HUES64 (cell line): Measurements from ENCODE around the gene CSNK1D.

Experiments
- H3K27ac ChIP-seq: 2 replicates; pipeline ENCODE4 v1.7.0; 2013; ENCODE audit warnings: low read depth, low read length, inconsistent platforms
- H3K27me3 ChIP-seq: 2 replicates; pipeline ENCODE4 v1.6.1; 2013; ENCODE audit warnings: mild to moderate bottlenecking, low read length; ENCODE audit not compliant: insufficient read depth
- H3K36me3 ChIP-seq: 2 replicates; pipeline ENCODE4 v1.6.1; 2013; ENCODE audit warnings: mild to moderate bottlenecking, low read length; ENCODE audit not compliant: insufficient read depth
- H3K4me1 ChIP-seq: 2 replicates; pipeline ENCODE4 v1.6.1; 2013; ENCODE audit warnings: mild to moderate bottlenecking, low read length, moderate library complexity; ENCODE audit not compliant: insufficient read depth
- H3K4me3 ChIP-seq: 2 replicates; pipeline ENCODE4 v1.5.1; 2013; ENCODE audit warnings: mild to moderate bottlenecking, low read length, moderate library complexity
- H3K9ac ChIP-seq: 2 replicates; pipeline ENCODE4 v1.6.1; 2013; ENCODE audit warnings: mild to moderate bottlenecking, low read depth, low read length
- H3K9me3 ChIP-seq: 2 replicates; pipeline ENCODE4 v1.6.1; 2013; ENCODE audit warnings: low read depth, low read length; ENCODE audit not compliant: insufficient read depth
- WGBS: fragments of 150-250, 120-280 bp; methylation state at CpG from one replicate; pipeline ENCODE4 v1.1.7; 2013; ENCODE audit warnings: missing lambda C conversion rate; 5-methylcytosine and 5-hydroxymethylcytosine counted together

Gene CSNK1D

DNA sequence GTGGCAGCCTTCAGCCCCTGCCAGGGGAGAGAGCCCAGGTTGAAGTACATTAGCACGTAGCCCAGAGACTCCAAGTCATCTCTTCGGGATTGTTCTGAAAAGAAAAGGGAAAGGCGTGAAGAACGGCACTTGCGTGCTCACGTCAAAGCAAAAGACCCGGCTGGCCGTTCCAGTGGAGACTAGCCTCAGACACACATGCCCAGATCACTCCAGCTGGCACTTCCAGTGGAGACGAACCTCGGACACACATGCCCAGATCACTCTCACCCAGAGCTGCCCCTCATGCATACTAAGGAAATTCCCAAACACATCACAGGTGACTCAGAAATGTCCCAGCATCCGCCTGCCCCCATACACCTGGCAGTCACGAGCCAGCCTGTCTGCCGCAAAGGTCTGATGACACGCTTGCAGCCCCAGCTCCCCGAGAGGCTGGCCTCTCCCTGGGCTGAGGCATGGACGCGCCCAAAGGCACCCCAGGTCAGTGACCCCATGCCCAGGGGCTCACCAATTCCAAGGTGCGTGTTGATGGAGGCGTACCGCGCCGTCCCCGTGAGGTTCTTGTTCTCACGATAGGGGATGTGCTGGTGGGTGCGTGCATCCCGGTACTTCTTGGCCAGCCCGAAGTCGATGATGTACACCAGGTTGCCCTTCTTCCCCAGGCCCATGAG, 20.9 kb downstream of the CSNK1D start:
- Histone ChIP-seq H3K4me3 (no peak overlapping the region), H3K9me3 (no peaks in the 10 kb centered on the region), H3K27me3 (no peaks in the 10 kb centered on the region), H3K4me1 (no peaks in the 10 kb centered on the region), H3K36me3 (peaks cover 86% of the 10 kb centered on the region), H3K27ac (no peak overlapping the region), H3K9ac (no peak overlapping the region)
- 96% methylated on average over 28 of the region's 28 CpGs for WGBS

DNA sequence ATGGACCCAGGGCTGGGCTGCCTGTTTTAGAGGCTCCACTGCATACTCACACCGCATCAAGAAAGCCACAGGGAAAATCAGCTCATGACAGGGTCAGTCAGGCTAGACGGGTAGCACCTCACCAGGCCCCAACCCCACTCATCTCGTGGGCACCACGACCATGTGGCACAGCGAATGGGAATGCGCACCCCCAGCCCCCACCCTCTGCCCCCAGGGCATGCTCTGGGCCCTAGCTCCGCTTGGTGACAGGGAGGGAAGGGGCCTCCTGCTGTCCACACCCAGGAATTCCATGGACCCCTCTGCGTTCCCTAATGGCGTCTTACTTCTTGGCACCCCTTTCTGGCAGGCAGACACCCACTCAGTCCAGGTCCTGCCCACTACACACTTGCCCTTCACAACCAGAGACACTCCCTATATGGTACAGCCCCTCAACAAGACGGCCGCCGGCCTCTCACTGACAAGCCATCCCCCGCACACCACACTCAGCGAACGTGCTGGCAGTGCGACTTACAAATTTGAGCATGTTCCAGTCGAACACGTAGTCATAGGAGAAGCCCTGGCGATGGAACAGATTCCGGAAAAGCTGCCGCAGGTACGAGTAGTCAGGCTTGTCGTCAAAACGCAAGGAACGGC, 22.5 kb downstream of the CSNK1D start:
- H3K36me3 ChIP-seq, result peaks cover 86% of the 10 kb centered on the region
- no peak overlapping the region for H3K27ac ChIP-seq
- 97% methylated on average over 25 of the region's 25 CpGs for WGBS
- H3K9me3 ChIP-seq, result no peaks in the 10 kb centered on the region
- H3K9ac ChIP-seq, result no peak overlapping the region
- no peaks in the 10 kb centered on the region for H3K27me3 ChIP-seq
- no peaks in the 10 kb centered on the region for H3K4me1 ChIP-seq
- H3K4me3 ChIP-seq, result no peak overlapping the region

DNA sequence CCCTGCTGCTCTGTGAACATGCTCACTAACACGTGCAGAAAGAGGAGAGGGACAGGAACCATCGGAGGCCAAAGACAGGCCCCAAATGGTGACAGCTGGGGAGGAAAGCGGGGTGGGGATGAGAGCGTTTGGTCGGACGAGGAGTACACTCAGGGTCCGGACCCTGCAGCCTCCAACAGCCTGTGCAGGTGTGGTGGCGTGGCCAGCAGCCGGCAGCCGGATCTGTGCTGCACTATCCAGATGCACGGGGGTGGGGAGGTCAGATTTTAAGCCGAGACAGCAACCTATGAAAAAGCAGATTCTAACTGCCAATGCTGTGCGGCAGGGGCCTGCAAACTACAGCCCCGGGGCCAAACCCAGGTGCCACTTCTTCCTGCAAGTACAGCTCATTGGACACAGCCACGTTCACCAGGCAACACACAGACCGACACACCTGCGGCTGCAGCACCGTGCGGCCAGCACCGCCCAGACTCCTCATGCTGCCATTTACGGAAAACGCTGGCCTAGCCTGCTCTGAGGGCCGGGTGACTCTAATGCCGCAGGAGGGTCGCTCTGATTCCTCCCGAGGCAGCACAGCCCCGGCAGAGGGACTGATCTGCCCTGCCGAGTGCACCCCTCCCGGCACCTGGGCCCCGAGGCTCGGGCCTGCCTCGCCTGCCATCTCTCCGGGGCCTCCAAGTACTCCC, 23.5 kb downstream of the CSNK1D start:
- 96% methylated on average over 33 of the region's 33 CpGs for WGBS
- no peaks in the 10 kb centered on the region for H3K9me3 ChIP-seq
- H3K27me3 ChIP-seq, result no peaks in the 10 kb centered on the region
- peaks cover 86% of the 10 kb centered on the region for H3K36me3 ChIP-seq
- no peaks in the 10 kb centered on the region for H3K4me1 ChIP-seq
- H3K9ac ChIP-seq, result no peak overlapping the region
- H3K27ac ChIP-seq, result no peak overlapping the region
- no peak overlapping the region for H3K4me3 ChIP-seq

DNA sequence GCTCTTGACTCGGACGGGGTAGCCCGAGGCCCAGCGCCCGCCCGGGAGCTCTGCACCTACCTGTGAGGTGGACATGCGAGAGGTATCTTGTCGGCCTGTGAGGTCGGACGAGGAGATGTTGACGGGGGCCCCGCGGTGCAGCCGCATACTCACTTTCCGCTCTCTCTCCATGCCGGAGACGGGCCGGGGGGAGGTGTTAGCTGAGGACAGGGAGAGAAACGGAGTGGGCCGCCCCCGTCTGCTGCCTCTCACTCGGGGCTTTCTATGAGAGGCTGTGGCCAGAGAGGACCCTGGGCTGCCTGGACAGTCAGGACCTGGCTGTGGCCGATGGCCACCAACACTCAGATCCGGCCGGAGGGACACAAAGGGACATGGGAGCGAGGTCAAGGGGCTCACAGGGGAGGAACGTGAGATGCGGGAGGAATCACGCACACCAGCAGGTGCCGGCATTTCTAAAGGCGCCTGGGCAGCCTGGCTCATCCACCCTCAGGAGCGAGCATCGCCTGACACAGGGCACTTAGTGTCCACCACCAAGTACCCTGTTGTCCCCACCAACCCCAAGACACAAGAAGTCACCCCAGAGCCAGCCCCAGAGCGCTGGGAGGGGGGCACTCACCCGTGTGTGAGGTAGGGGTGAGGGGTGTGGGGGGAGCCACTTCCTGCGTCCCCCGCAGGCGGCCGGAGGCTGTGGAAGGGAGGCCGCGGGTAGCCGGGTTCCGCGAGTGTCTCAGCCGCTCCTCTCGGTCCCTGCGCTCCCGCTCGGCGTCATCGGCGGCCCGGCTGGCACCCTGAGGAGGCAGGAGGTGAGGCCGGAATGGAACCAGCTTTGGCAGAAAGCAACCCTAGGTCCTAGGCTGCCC, 24.5 kb downstream of the CSNK1D start:
- no peak overlapping the region for H3K27ac ChIP-seq
- WGBS, result 96% methylated on average over 54 of the region's 54 CpGs

DNA sequence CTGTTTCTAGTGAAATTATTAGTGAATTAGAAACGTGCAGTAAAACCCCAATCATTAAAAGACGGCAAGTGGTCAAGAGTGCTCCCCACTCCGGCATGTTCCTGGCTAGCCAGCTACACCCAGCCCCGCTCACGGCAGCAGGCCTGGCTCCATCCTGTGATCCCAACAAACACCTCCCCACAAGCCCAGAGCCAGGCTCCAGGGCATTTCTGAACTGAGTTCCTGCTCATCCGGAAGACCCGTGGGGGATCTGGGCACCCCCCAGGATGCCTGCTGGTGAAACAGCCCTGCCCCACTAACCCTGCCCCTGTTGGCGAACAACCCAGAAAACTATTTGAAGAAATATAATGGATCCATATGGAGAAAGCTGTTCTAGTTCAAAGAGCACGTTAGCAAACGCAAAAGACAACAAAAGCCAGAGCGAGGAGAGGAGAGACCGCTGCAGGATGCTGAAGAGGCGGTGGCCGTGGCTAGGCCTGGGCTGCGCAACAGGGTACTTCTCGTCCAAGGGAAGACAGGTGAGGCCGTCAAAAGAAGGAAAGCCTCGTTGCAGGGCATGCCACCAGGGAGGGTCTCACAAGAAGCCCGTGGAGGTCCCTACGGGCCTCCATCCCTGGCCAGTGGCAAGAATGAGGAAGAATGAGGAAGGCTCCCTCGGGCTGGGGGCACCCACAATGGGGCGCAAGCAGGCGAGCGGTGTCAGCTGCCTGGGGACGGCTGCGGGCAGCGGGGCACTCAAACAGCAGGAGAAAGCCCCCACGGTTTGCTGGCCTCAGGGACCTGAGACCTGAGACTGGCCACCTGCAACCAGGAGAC, 25.4 kb downstream of the CSNK1D start:
- H3K9ac ChIP-seq, result no peak overlapping the region
- H3K27me3 ChIP-seq, result no peaks in the 10 kb centered on the region
- H3K4me3 ChIP-seq, result no peak overlapping the region
- H3K4me1 ChIP-seq, result no peaks in the 10 kb centered on the region
- no peaks in the 10 kb centered on the region for H3K9me3 ChIP-seq
- no peak overlapping the region for H3K27ac ChIP-seq
- H3K36me3 ChIP-seq, result peaks cover 100% of the 10 kb centered on the region
- WGBS, result 96% methylated on average over 28 of the region's 28 CpGs

More for the DNA sequence above, 24.5 kb downstream of the CSNK1D start:
- Histone ChIP-seq H3K27me3 (no peaks in the 10 kb centered on the region), H3K9ac (no peak overlapping the region), H3K4me3 (no peak overlapping the region), H3K9me3 (no peaks in the 10 kb centered on the region), H3K4me1 (no peaks in the 10 kb centered on the region), H3K36me3 (peaks cover 96% of the 10 kb centered on the region)

DNA sequence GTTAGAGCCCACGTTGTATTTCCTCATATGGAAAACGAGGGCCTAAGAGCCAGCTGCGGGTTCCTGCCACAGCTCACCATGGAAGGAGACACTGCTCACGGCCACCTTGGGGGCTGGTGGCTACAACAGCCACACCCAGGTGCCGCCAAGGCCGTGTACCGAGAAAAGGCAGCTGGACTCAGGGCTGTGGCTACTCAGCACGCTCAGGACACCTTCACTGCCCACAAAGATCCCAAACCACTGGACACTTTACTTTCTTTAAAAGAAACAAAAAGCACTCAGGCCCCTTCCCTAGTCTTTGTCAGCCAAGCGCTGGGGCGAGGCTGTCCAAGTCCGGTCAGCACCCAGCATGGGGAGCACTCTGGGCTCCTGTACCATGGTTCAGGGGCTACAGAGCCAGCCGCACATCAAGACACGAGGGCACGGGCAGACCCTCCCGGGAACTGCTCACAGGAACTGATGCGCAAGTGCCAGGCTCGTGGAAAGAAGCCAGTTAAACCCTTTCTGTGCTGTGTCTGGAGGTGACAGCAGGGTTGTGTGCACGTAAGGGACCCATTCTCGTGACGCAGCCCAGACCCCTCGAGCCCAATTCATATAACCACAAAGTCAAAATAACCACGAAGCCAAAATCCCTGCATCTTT, 26.2 kb downstream of the CSNK1D start:
- Histone ChIP-seq H3K36me3 (peaks cover 100% of the 10 kb centered on the region), H3K9ac (no peak overlapping the region), H3K4me1 (no peaks in the 10 kb centered on the region), H3K27me3 (no peaks in the 10 kb centered on the region), H3K4me3 (no peak overlapping the region), H3K27ac (no peak overlapping the region), H3K9me3 (no peaks in the 10 kb centered on the region)
- 95% methylated on average over 22 of the region's 22 CpGs for whole genome bisulfite sequencing

DNA sequence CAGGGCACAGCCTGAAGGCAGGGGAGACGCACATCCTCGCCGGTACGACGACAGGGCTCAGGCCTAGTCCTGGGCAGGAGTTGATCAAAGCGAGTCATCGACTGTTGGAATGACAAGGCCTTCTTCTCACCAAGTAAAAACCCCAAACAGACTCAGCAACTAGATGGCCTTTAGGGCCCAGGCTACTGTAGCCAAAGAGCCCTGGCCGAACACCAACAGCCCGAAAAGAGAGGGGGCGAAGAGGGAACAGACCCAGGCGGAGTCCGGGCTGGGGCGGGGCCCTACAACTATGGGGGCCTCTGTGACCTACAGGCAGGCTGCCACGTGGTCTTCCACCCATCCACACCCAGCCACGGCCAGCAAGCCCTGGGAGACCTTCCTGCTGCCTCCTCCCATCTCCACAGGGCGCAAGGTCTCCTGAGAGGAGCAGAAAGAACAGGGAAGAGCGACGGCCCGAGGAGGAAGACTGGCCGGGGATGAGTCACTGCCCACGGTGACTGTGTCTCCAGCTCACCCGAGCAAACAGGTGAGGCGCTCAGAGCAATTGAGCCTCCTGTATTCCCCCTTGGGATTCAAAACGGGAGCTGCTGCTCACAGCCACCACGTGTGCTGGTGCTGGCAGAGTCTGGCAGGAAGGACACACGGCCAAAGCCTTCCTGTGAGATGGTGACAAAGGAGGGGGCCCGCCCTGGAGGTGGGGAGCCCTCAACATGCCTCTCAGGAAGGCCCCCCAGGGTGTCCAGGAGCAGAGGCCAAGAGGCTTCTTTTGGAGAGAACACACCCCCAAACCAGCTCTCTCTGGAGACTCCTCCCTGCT, 26.9 kb downstream of the CSNK1D start:
- no peaks in the 10 kb centered on the region for H3K4me1 ChIP-seq

DNA sequence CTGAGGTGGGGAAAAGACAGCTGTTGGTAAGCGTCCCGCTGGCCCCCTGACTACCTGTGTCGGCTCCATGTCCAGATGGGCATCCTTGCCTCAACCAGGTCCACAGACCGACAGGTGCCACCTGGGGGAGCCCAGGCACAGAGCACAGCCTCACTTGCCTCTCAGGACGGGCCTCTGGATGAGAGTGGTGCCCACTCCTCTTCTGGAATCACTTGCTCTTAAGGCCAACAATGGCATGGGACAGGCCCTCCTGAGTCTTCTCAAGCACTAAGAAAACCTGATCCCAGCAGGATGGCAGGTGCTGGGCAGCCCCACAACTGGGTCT, 27.5 kb downstream of the CSNK1D start:
- Histone ChIP-seq H3K4me1 (no peaks in the 10 kb centered on the region), H3K9ac (no peak overlapping the region), H3K27me3 (no peaks in the 10 kb centered on the region), H3K27ac (no peak overlapping the region), H3K4me3 (no peak overlapping the region), H3K36me3 (peaks cover 90% of the 10 kb centered on the region), H3K9me3 (no peaks in the 10 kb centered on the region)
- 98% methylated on average over 5 of the region's 5 CpGs for WGBS

More for the DNA sequence above, 26.9 kb downstream of the CSNK1D start:
- Histone ChIP-seq H3K27ac (no peak overlapping the region), H3K27me3 (no peaks in the 10 kb centered on the region), H3K9ac (no peak overlapping the region), H3K9me3 (no peaks in the 10 kb centered on the region), H3K36me3 (peaks cover 96% of the 10 kb centered on the region), H3K4me3 (no peak overlapping the region)
- WGBS, result 93% methylated on average over 27 of the region's 27 CpGs

DNA sequence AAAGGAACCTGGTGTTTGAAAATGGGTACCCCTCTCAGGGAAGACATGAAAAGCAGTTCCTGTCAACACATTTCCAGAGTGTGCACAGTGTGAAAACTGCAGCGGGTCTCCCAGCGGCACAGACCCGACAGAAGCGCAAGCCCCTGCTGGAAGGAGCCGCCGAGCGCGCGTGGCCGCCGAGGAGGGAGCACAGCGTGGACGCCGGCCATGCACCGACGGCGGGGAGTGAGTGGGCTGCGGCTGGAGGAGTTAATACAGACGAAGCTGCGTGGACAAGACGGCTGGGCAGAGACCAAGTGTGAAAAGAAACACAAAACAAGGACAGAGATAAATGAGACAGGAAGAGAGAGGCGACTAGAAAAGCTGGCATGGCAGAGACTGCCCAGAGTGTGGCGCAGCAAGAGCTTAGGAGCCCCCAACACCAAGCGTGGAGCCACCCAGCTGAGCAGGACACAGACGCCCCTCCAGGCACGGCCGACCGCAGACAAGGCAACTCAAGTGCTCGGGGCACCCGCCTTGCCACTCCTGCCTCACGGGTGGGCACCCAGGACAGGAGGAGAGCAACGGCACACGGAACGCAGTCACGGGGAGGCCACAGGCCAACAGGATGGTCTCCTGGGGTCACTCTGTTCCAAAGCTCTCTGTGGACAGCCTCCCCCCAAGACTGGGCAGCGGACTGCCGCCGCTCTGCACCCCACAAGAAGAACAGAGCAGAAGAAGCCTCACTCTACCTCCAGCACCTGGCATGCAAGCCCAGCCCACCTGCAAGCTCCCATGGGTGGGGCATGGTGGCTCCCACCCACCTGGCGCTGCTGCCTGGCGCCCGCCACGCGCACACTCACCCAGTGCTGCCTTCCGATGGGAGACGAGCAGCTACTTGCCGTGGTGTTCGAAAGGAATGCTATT, 28.1 kb downstream of the CSNK1D start:
- H3K9ac ChIP-seq, result no peak overlapping the region
- H3K27ac ChIP-seq, result no peak overlapping the region
- no peaks in the 10 kb centered on the region for H3K4me1 ChIP-seq
- no peak overlapping the region for H3K4me3 ChIP-seq
- 96% methylated on average over 47 of the region's 47 CpGs for WGBS
- no peaks in the 10 kb centered on the region for H3K9me3 ChIP-seq
- H3K36me3 ChIP-seq, result peaks cover 84% of the 10 kb centered on the region
- no peaks in the 10 kb centered on the region for H3K27me3 ChIP-seq
